ENCODE results near the gene CELSR1.
"Not testable (repeated sequence)": the region's sequence is repeated elsewhere in the genome, so short reads cannot be mapped to it uniquely, and the experiment has no call there.

The CELSR1 gene

GRCh38 chr22:46478083-46478551, 59.3 kb downstream of the CELSR1 start:
- no peak for DNase-seq

GRCh38 chr22:46476547-46476941, 60.9 kb downstream of the CELSR1 start:
- DNase-seq, result no peak

GRCh38 chr22:46473896-46474557, 63.4 kb downstream of the CELSR1 start:
- DNase-seq, result no peak

- DNase-seq, result no peak
These were observed 64.2 kb downstream of the CELSR1 start for GRCh38 chr22:46473021-46473779.

GRCh38 chr22:46472722-46473016, 64.8 kb downstream of the CELSR1 start:
- no peak for DNase-seq

- no peak for DNase-seq
These were observed 65.3 kb downstream of the CELSR1 start for GRCh38 chr22:46471901-46472721.

- not testable (repeated sequence) for DNase-seq
These were observed 66.1 kb downstream of the CELSR1 start for GRCh38 chr22:46471330-46471729.

- DNase-seq, result no peak
These were observed 67.7 kb downstream of the CELSR1 start for GRCh38 chr22:46469711-46470110.

GRCh38 chr22:46467006-46467405, 70.4 kb downstream of the CELSR1 start:
- no peak for DNase-seq

- no peak for DNase-seq
These were observed 71.2 kb downstream of the CELSR1 start for GRCh38 chr22:46466255-46466676.

GRCh38 chr22:46465793-46466192, 71.6 kb downstream of the CELSR1 start:
- no peak for DNase-seq

- DNase-seq, result no peak
These were observed 72.1 kb downstream of the CELSR1 start for GRCh38 chr22:46465345-46465720.

GRCh38 chr22:46464701-46465344, 72.6 kb downstream of the CELSR1 start:
- DNase-seq, result no peak

GRCh38 chr22:46464296-46464695, 73.1 kb downstream of the CELSR1 start:
- no peak for DNase-seq

GRCh38 chr22:46463435-46464227, 73.8 kb downstream of the CELSR1 start:
- no peak for DNase-seq

- no peak for DNase-seq
These were observed 74.6 kb downstream of the CELSR1 start for GRCh38 chr22:46462726-46463371.

- DNase-seq, result no peak
These were observed 75.7 kb downstream of the CELSR1 start for GRCh38 chr22:46461566-46462180.

- no peak for DNase-seq
These were observed 76.6 kb downstream of the CELSR1 start for GRCh38 chr22:46460857-46461256.

GRCh38 chr22:46459347-46460065, 77.9 kb downstream of the CELSR1 start:
- DNase-seq, result no peak

GRCh38 chr22:46458525-46458924, 78.9 kb downstream of the CELSR1 start:
- DNase-seq, result no peak
